GM18907 (cell line): ENCODE results near the gene CD163L1.
"Not testable (repeated sequence)": the region's sequence is repeated elsewhere in the genome, so short reads cannot be mapped to it uniquely, and the experiment has no call there.

Source experiments
- ATAC-seq: cut with Tn5 transposase; IDR thresholded peaks from one replicate; pipeline ENCODE4 v1.9.1; 2021; ENCODE audit warnings: mild to moderate bottlenecking, moderate library complexity; ENCODE audit not compliant: unreplicated experiment

The CD163L1 gene

DNA sequence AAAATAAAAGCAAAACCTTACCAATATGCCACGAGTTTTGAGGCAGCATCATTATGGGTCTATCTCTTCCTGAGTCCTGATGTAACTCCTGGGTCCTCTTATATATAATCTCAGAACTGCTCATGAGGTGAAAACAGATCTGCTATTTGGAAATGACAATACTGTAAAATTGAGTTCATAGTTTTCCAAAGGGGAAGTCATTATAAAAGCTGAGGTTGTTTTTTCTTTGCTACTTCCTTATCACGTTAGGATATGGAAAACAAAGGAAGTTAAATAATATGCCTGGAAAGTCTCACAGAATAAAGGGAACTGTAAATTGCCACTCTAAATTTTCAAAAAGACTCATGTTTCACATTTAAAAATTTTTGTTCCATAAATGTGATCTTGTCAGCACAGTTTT, at the start of gene CD163L1:
Gene CD163L1, minus strand, starts transcription at position 78 of the 400 bp plus-strand sequence. Its CDS starts 26 bp downstream, at position 52.
- no peak for ATAC-seq

DNA sequence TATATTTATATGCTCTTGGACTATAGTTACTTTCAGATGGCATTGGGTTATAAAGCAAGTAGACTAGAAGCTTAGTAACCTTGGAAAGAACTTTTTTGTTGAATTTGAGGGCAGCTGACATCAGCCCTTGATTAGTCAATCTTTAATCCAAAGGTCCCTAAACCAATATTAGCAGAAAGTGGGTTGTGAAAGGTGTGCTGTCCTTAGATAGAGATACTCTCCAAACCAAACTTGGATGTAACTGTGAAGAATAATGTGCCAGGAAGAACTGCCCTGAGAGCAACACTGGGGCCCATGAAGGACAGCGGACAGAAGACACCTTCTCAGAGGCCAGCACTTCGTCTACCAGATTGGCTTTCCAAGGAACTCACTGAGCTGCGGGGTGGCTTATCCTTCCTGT, 49.1 kb upstream of the CD163L1 start:
- no peak for ATAC-seq

DNA sequence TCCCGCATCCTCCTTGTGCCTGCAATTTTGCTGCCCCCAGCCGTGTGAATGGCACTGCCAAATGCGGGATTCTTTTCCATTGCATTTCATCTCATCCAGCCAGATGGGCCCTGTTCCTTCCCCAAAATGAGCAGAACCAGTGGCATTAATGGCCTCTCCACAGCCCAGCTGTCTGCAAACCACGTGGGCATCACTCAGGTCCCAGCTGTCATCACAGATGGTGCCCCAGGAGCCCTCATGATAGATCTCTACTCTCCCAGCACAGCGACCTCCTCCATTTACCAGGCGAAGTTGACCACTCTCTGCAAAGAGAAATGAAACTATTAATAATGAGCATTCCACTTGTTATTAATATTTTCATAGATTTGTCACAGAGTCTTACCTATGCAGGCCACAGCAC, 42.6 kb upstream of the CD163L1 start:
- ATAC-seq, result no peak

DNA sequence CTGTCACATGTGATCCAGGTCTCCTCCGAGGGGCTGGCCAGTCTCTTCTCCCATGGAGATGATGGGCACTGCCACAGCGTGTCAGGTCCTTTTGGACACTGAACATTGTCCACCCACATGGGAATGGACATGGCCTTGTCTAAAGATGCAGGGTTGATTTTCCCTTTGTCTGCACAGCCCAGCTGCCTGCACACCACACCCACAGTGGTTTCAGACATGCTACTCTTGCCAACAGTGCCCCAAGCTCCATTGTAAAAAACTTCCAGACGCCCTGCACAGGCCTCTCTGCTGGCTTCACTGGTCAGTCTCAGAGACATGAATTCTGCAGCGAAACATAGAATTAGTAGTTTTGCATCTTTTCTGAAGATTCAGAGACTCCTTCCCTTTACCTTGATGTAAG, 41.1 kb upstream of the CD163L1 start:
- no peak for ATAC-seq

DNA sequence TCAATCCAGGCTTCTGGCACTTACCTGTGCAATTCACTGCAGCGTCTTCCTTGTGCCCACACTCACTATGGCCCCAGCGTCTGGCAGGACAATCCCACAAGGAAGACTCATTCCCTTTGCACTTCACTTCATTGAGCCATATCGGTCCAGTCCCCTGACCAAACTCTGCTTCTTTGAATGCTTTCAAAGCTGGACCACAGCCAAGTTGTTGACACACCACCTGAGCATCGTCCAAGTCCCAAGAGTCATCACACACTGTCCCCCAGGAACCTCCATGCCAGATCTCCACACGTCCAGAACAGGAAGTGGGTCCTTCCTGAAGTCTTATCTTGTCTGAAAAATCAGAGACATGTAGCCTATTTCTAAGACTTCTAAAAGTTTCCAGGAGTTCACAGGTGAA, 39.4 kb upstream of the CD163L1 start:
- ATAC-seq, result no peak

DNA sequence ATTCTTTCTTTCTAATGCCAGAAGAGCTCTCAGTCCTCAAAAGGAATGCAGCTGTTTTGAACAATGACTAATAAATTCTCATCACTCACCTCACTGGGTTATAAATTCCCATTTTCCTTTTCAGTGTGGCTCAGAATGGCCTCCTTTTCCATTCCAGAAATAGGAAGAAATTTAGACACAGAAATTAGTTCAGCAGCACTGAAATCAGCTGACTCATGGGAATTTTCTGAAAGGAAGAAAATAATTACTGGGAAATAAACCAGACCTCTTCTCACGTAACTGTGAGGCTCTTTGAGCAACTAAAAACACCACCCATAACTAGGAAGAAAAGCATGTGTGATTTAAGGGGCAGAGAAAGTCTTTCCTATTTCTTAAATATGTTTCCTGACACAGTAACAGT, 35.8 kb upstream of the CD163L1 start:
- no peak for ATAC-seq

DNA sequence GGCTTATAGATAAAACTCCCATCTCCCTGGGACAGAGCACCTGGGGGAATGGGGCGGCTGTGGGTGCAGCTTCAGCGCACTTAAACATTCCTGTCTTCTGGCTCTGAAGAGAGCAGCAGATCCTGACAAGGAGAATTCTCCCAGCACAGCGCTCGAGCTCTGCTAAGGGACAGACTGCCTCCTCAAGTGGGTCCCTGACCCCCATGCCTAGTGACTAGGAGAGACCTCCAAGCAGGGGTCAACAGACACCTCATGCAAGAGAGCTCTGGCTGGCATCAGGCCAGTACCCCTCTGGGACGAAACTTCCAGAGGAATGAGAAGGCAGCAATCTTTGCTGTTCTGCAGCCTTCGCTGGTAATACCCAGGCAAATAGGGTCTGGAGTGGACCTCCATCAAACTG, 28.1 kb upstream of the CD163L1 start:
- no peak for ATAC-seq

DNA sequence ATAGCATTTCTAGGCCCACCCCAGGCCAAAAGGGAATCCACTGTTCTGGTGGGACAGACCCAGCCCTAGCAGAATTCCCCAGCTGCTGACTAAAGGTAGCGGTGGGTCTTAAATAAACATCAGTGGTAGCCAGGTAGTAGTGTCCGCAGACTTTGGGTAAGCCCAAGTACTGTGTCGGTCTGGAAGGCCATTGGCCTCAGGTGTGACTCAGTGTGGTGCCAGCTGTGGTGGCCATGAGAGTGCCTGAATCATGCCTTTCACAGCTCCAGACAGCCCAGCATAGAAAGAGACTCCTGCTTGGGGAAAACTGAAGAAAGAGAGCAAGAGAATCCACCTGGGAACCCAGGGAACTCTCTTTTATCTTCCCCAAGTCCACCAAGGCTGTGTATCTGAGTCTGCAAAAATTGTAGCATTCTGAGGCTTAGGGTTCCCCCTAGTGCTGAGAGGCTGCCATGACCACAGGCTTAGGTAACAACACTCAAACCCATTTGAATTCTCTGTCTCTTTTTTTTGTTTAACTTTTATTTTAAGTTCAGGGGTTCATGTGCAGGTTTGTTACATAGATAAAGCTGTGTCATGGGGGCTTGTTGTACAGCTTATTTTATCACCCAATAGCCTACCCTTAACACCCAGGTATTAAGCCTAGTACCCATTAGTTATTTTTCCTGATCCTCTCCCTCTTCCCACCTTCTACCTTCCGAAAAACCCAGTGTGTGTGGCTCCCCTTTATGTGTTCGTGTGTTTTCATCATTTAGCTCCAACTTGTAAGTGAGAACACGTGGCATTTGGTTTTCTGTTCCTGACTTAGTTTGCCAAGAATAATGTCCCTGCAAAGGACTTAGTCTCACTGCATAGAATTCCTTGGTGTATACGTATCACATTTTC, 16.7 kb upstream of the CD163L1 start:
- peak; percentile 63 for ATAC-seq

DNA sequence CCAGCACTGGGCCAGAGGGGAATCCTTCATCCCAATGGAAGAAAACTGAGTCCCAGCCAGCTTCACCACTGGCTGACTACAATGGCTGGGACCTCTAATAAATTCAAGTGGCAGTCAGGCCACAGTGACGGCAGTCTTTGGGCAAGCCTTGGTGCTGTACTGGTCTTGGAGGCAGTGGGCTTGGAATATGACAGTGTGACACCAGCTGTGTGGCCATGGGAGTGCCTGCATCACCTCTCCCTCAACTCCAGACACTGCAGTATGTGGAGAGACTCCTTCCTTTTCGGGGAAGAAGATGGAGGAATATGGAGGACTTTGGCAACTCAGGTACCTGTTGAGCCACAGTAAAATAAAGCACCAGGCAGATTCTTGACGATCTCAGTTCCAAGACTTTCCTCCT, 16.0 kb upstream of the CD163L1 start:
- no peak for ATAC-seq

DNA sequence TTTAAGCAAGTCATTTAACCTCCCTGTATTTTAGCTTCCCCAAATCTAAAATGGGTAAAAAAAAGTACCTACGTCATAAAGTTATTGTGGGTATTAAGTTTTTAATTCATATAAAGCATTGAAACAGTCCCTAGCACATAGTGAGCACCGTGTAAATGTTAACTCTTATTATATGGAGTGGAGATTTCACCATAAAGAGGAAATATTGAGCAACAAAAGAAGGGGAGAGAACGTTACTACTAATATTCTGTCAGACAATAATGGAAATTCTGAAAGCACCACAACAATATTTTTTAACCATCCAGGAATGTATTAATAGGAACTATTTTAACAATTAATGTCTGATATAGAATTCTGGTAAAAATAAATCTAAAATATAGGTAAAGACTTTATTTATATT, 7.8 kb upstream of the CD163L1 start:
- ATAC-seq, result no peak

DNA sequence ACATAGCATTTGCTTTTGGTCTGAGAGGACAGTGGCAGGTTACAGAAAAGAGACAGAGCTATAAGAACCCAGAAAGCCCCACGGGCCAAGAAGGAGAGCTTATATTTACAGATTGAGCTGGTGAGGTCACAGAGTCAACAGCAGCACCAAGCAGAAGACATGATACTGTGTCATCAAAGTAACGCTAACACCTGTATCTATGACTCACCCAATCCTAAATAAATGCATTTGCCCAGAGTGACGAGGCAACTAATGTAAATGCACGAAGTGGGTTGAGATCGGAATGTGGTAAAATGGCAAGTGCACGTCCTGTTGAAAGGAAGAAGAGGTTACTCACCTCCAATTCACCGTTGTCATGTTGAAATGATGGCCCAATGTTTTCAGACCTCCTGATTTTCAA, 6.7 kb upstream of the CD163L1 start:
- no peak for ATAC-seq

DNA sequence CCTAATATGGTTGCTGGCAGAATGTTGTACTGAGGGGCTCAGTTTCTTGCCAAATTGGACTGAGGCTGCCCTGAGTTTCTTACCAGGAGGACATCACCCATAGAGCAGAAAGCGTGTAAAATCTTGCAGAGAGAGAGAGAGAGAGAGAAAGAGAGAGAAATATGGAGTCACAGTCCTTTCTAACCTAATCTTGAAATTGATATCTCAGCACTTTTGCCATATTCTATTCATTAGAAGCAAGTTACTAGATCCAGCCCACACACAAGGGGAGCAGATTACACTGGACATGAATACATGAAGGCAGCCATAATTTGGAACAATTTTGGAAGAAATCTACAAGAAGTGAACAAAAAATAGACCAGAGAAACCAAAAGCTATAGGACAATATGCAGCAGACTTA, 4.1 kb upstream of the CD163L1 start:
- ATAC-seq, result no peak

DNA sequence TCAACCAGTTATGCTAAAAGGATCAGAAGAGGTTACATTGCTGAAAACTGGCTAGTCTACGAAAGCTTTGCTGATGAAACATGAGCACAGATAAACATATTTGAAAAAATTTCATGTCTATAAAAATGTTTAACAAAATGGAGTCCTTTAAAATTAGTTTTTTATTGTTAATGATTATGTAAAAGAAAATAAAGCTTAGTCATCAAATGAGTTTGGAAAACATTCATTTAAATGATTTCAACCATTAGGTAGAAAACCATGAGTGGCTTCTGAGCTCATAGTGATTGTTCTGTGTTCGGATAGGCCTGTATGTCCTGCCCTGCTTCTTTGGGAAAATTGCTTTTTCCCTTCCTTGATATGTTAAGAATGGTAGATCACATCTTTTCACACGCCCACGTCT, 584 bp upstream of the CD163L1 start:
- no peak for ATAC-seq

DNA sequence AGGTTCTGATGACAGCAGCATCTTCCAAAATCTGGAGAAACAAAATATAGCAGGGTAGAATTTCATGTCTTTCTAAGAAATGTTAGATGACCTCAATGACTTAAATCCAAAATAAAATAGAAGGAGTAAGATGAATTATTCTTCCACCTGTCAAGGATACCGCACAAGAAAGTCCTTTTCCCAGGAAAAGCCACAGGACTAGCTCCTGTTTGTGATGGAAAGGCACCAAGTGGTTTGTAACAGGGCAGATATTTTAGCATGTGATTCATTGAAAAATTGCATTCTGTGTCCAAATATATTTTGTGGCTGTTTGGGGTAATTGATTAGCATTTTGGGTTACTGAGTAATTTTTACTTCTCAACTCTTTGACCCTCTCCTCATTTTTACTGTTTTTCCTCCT, 2.7 kb downstream of the CD163L1 start:
- no peak for ATAC-seq

DNA sequence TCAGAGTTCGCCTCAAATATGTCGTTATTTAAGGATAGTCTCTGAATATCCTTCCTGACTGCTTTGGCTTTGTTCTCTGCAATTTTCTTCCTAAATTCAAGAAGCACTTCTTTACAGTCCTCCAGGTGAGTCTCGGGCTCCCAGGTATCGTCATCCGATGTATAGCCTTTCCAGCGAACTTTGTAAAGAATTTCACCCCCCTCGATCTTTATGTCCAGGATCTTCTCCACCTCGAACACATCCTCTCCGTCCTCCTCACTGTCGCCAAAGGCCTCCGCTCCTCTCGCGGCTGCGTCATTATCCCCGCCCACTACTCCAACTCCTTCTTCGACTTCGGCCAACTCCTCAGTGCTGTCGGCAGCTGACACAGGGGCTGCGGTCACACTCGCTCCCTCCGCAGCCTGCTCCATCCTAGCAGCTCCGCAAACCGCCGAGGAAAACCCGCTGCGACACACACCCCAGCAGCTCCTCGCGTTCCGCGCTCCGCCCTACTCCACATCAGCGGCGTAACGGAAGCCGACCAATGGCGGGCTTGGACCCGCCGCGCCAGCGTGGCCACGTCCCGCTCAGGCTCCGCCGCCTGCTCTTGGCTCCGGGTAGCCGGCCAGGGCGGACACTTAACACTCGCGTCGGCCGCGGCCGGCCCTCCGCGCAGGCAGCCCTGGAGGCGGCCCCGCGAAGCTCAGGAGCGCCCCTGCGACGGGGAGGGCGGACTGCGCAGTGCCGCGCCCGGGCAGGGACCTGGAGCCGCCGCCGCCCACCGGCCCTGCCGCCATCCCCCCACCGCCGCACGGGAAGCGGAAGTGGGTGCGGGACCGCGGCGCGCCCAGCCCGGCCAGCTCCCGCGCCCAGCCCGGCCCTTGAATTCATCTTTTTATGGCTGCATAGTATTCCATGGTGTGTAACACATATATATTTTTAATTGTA, 4.1 kb downstream of the CD163L1 start:
- no peak for ATAC-seq

DNA sequence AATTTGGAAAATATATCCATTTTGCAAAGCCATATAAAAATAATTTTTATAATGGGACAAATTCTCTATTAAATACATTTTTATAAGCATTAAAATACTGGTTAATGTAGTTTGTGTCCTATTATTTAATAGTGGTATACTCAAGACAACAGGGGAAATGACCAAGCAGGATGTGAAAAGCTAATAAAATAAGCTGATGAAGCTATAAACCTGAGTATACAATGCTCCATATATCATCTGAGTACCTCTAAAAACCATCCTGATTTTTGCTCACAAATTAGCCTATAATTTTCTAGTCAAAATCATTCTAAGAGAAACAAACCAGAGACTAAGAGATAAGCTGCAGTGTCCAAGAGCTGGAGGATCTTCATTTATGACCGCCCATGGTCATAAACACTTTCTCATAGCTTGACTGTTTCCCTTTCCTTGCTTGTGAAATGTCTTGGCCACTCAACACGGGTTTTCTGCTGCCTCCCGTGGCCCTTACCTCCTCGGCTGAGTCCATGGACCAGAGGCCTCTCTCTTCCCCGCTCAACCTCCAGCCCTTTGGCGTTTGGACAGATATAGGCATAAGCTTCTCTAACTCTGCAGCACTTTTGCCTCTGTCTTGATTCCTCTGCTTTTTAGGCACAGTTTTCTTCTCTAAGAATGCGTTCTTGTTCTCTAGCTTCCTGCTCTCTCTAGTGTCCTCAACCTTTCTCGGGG, 5.5 kb downstream of the CD163L1 start:
- ATAC-seq, result not testable (repeated sequence)

DNA sequence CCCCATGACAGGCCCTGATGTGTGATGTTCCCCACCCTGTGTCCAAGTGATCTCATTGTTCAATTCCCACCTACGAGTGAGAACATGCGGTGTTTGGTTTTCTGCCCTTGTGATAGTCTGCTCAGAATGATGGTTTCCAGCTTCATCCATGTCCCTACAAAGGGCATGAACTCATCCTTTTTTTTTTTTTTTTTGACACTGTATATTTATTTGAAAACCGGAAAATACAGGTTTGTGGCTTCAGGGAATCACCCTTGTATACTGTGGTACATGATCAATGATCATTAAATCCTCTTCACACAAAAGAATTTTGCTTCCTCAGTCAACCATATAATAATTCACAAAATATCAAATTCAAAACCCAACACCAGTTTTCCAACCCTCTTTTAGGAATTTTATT, 6.5 kb downstream of the CD163L1 start:
- ATAC-seq, result not testable (repeated sequence)

DNA sequence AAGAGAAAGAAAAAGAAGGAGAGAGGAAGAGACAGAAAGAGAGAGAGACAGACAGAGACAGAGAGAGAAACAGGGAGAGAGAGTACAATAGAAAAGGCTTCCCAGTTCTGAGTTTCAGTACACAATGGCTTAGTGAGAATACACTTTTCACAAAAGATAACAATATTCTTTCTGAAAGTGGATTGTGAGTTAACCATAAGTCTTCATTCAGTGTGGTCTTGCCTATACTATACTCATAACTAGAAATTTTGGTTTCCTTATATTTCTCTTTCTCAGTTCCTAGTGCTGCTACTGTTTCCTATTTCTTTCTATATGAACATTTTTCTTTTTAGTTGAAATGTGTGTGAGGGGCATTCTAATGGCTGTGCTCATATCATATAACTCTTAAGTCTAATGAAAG, 9.3 kb downstream of the CD163L1 start:
- no peak for ATAC-seq

DNA sequence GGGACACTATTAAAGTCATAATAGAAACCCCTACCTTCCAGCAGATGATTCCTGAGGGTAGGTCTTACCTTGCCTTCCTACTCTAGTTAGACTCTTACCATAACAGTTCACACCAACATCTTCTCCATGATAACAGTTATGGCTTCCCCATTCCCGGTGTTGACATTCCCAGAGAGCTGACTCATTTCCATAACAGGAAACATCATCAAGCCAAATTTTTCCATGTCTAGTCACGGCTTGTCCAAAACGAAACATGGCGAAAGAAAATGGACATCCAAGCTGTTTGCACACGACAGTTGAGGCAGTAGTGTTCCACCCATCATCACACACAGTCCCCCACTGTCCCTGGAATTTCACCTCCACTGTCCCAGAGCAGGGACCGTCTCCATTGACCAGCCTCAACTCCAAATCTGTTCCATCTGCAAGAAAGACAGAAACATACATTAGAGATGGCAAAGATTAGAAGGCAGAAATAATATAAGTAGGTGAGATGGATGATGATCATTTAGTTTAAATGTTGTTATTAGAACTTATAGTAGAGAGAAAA, 10.6 kb downstream of the CD163L1 start:
- no peak for ATAC-seq

DNA sequence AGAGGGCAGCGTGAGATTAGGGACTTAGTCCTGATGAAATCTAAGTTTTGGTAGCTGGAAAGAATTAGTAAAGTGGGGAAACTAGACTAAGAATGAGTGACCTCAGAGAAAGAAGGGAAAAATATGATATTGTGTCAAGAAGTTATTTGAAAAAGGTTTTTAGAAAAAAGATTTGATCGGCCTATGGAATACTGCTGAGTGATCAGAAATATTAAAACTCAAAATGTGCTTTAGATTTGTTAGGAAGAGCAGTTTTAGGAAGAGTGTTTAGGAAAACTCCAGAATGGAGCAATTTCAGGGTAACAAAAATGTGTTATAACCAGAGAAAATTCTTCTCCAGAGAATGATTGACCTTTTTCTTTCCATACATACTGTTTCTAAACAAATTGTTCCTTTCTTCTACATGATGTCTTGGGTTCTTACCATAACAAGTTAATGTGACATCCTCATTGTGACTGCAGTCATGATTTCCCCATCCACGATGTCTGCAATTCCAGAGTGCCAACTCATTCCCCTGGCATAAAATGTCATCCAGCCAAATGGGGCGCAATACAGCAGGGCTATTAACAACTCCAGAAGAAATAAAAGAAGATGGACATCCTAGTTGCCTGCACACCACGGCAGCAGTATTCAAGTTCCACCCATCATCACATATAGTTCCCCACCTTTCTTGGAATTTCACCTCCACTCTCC, 11.8 kb downstream of the CD163L1 start:
- ATAC-seq, result no peak
